ENCODE data around the gene MYH15. TPM values are rescaled to one million over a fixed set of nuclear protein-coding genes. Genes with fewer than 3 reads are reported as not detected.

Gene MYH15
- total and polyA plus RNA-seq, 2 of the 8 experiments (the other 6 are each of a cell fraction or from before 2014, with no cell fraction given): under 0.01 TPM; not detected in 1

DNA sequence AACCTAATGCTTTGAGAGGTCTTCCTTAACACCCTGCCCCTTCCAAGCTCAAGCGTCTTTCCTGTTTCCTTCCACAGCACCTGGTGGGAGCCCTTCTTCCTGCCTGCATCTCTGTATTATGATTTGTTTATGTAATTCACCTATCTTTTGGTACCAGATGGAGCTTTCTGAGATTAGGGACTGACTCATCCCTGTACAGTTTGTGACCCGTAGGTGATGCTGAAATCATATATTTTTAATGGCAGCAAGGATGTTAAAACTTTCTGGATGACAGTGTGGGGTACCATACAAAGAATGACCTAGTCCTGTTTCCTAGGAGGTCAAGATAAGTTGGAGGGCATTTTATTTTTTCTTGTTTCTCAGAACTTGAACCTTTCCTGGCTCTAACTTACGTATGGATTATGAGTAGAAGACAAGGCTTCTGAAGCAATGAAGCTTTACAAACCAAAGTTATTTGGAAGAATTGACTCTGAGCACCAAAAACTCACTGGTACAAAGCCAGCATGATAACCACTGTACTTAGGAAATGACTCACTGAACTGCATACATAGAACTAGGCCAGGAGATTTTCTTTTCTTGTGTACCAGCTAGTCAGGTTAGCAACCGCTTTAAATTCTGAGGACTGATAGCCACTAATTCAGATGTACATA, 167.4 kb downstream of the MYH15 start (continued):
- TF ChIP-seq, protein P1, sequence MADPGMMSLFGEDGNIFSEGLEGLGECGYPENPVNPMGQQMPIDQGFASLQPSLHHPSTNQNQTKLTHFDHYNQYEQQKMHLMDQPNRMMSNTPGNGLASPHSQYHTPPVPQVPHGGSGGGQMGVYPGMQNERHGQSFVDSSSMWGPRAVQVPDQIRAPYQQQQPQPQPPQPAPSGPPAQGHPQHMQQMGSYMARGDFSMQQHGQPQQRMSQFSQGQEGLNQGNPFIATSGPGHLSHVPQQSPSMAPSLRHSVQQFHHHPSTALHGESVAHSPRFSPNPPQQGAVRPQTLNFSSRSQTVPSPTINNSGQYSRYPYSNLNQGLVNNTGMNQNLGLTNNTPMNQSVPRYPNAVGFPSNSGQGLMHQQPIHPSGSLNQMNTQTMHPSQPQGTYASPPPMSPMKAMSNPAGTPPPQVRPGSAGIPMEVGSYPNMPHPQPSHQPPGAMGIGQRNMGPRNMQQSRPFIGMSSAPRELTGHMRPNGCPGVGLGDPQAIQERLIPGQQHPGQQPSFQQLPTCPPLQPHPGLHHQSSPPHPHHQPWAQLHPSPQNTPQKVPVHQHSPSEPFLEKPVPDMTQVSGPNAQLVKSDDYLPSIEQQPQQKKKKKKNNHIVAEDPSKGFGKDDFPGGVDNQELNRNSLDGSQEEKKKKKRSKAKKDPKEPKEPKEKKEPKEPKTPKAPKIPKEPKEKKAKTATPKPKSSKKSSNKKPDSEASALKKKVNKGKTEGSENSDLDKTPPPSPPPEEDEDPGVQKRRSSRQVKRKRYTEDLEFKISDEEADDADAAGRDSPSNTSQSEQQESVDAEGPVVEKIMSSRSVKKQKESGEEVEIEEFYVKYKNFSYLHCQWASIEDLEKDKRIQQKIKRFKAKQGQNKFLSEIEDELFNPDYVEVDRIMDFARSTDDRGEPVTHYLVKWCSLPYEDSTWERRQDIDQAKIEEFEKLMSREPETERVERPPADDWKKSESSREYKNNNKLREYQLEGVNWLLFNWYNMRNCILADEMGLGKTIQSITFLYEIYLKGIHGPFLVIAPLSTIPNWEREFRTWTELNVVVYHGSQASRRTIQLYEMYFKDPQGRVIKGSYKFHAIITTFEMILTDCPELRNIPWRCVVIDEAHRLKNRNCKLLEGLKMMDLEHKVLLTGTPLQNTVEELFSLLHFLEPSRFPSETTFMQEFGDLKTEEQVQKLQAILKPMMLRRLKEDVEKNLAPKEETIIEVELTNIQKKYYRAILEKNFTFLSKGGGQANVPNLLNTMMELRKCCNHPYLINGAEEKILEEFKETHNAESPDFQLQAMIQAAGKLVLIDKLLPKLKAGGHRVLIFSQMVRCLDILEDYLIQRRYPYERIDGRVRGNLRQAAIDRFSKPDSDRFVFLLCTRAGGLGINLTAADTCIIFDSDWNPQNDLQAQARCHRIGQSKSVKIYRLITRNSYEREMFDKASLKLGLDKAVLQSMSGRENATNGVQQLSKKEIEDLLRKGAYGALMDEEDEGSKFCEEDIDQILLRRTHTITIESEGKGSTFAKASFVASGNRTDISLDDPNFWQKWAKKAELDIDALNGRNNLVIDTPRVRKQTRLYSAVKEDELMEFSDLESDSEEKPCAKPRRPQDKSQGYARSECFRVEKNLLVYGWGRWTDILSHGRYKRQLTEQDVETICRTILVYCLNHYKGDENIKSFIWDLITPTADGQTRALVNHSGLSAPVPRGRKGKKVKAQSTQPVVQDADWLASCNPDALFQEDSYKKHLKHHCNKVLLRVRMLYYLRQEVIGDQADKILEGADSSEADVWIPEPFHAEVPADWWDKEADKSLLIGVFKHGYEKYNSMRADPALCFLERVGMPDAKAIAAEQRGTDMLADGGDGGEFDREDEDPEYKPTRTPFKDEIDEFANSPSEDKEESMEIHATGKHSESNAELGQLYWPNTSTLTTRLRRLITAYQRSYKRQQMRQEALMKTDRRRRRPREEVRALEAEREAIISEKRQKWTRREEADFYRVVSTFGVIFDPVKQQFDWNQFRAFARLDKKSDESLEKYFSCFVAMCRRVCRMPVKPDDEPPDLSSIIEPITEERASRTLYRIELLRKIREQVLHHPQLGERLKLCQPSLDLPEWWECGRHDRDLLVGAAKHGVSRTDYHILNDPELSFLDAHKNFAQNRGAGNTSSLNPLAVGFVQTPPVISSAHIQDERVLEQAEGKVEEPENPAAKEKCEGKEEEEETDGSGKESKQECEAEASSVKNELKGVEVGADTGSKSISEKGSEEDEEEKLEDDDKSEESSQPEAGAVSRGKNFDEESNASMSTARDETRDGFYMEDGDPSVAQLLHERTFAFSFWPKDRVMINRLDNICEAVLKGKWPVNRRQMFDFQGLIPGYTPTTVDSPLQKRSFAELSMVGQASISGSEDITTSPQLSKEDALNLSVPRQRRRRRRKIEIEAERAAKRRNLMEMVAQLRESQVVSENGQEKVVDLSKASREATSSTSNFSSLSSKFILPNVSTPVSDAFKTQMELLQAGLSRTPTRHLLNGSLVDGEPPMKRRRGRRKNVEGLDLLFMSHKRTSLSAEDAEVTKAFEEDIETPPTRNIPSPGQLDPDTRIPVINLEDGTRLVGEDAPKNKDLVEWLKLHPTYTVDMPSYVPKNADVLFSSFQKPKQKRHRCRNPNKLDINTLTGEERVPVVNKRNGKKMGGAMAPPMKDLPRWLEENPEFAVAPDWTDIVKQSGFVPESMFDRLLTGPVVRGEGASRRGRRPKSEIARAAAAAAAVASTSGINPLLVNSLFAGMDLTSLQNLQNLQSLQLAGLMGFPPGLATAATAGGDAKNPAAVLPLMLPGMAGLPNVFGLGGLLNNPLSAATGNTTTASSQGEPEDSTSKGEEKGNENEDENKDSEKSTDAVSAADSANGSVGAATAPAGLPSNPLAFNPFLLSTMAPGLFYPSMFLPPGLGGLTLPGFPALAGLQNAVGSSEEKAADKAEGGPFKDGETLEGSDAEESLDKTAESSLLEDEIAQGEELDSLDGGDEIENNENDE (IDR thresholded peaks at IDR 0.05; ENCODE audit: insufficient replicate concordance, low read length): no peak
- TF ChIP-seq EZH2 (IDR thresholded peaks at IDR 0.05; ENCODE audit: low read depth, low read length, severe bottlenecking): no peak
- TF ChIP-seq, protein P2, sequence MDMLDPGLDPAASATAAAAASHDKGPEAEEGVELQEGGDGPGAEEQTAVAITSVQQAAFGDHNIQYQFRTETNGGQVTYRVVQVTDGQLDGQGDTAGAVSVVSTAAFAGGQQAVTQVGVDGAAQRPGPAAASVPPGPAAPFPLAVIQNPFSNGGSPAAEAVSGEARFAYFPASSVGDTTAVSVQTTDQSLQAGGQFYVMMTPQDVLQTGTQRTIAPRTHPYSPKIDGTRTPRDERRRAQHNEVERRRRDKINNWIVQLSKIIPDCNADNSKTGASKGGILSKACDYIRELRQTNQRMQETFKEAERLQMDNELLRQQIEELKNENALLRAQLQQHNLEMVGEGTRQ (IDR thresholded peaks at IDR 0.05; ENCODE audit: low read length): no peak
- no peak for TF ChIP-seq FOSL1 (IDR thresholded peaks at IDR 0.05; ENCODE audit: insufficient read depth, low read depth, low read length)
- TF ChIP-seq CEBPB (IDR thresholded peaks at IDR 0.05; ENCODE audit: low read depth, low read length): no peak
- TF ChIP-seq BRCA1 (IDR thresholded peaks at IDR 0.05; ENCODE audit: low read depth, low read length): no peak
- TF ChIP-seq BACH1 (IDR thresholded peaks at IDR 0.05; ENCODE audit: low read length): no peak
